ENCODE results near the gene BAIAP2L1.

Gene BAIAP2L1

GRCh38 chr7:98257701-98258100 is 143.2 kb downstream of the BAIAP2L1 start:
- no peak for DNase-seq

- no peak for DNase-seq
These were observed 144.5 kb downstream of the BAIAP2L1 start for GRCh38 chr7:98256431-98256830.

GRCh38 chr7:98254951-98255610 is 145.8 kb downstream of the BAIAP2L1 start:
- no peak for DNase-seq

- no peak for DNase-seq
These were observed 146.4 kb downstream of the BAIAP2L1 start for GRCh38 chr7:98254516-98254915.

GRCh38 chr7:98252425-98253054 is 148.3 kb downstream of the BAIAP2L1 start:
- peak; percentile 38 for DNase-seq

- peak; percentile 65 for DNase-seq
These were observed 149.1 kb downstream of the BAIAP2L1 start, which contains the start of gene TECPR1 for GRCh38 chr7:98251601-98252424. Gene TECPR1 (minus strand): TSS chr7:98252232. CDS start chr7:98246146, 6,086 bp downstream.

GRCh38 chr7:98251231-98251600 is 149.7 kb downstream of the BAIAP2L1 start:
- peak; percentile 61 for DNase-seq

GRCh38 chr7:98250789-98251188 is 150.1 kb downstream of the BAIAP2L1 start:
- no peak for DNase-seq

- DNase-seq, result no peak
These were observed 151.8 kb downstream of the BAIAP2L1 start for GRCh38 chr7:98249106-98249505.

GRCh38 chr7:98248156-98248555 is 152.7 kb downstream of the BAIAP2L1 start:
- DNase-seq, result no peak

GRCh38 chr7:98244871-98245270 is 156.0 kb downstream of the BAIAP2L1 start:
- no peak for DNase-seq

- no peak for DNase-seq
These were observed 158.0 kb downstream of the BAIAP2L1 start for GRCh38 chr7:98242934-98243333.

GRCh38 chr7:98242342-98242741 is 158.5 kb downstream of the BAIAP2L1 start:
- no peak for DNase-seq

- no peak for DNase-seq
These were observed 159.1 kb downstream of the BAIAP2L1 start for GRCh38 chr7:98241674-98242241.

Measured in NCI-H2029 treated with DMSO at 0.1 percent for 48 hours (cell line).